ENCODE results near the gene MARK1. TPM values are rescaled to one million over a fixed set of nuclear protein-coding genes. Genes with fewer than 3 reads are reported as not detected.

MARK1 gene
- total and polyA plus RNA-seq, 10 of the 15 experiments (the other 5 are each of a cell fraction or from before 2014, with no cell fraction given), result 0.02 to 0.67 (median 0.12) TPM; not detected in 6

GRCh38 chr1:220516722-220517042 is 11.3 kb upstream of the MARK1 start:
- Histone ChIP-seq H3K4me1 (ENCODE audit: control insufficient read depth, insufficient read depth, low read length) (no peaks in the 10 kb centered on the region), H3K9ac (ENCODE audit: control insufficient read depth, insufficient read depth, low read length) (no peak overlapping the region), H3K4me3 (no peak overlapping the region), H3K79me2 (ENCODE audit: control insufficient read depth, insufficient read depth, low read length) (no peaks in the 10 kb centered on the region), H3K27me3 (replicated peaks in 1 of 2; ENCODE audit: control insufficient read depth in 2 of 2, insufficient read depth in 2 of 2, low read length in 1 of 2) (no peaks in the 10 kb centered on the region), H3K36me3 (ENCODE audit: control insufficient read depth in 2 of 2, insufficient read depth in 2 of 2, low read length in 1 of 2) (no peaks in the 10 kb centered on the region), H2AFZ (ENCODE audit: control insufficient read depth, low read depth, low read length) (no peak overlapping the region), H3K4me2 (ENCODE audit: control insufficient read depth, insufficient read depth) (no peak overlapping the region), H3K27ac (ENCODE audit: control insufficient read depth, insufficient read depth) (no peak overlapping the region), H4K20me1 (ENCODE audit: control insufficient read depth, insufficient read depth) (no peaks in the 10 kb centered on the region), H3K9me3 (replicated peaks; ENCODE audit: control insufficient read depth, insufficient read depth, low read length) (no peaks in the 10 kb centered on the region)
- ChIA-PET RAD21 (ENCODE audit: unreplicated experiment) (interaction anchor here (1.9 kb wide), 1 partner anchor 298 kb away, joined by 7 read pairs; no protein-coding TSS in a partner anchor), CTCF (no interaction called here), POLR2A (no interaction called here), SMC1A (ENCODE audit: uncharacterized antibody, unreplicated experiment) (no interaction called here)
- no peak for TF ChIP-seq SUZ12 (IDR thresholded peaks at IDR 0.05; ENCODE audit: unreplicated experiment)
- ATAC-seq (no peak), DNase-seq (ENCODE audit: low read depth, low spot score) (no peak), FAIRE-seq (no peak)
- intact Hi-C loops (cut with micrococcal nuclease; ENCODE audit: unreplicated experiment) (no loop called here), in situ Hi-C loops (cut with MboI) (no loop called here)
- 21% methylated on average over 2 of the region's 2 CpGs for WGBS (ENCODE audit: insufficient coverage, insufficient replicate concordance, low lambda C conversion rate, missing lambda C conversion rate)
- no TSS peak for BruUV-seq (replicated peaks)

- no peak for TF ChIP-seq ZSCAN29 (IDR thresholded peaks at IDR 0.05)
- TF ChIP-seq NKRF (conservative IDR thresholded peaks at IDR 0.05), result no peak
- TF ChIP-seq STAT1 (conservative IDR thresholded peaks at IDR 0.05), result no peak
- TF ChIP-seq IKZF2 (IDR thresholded peaks at IDR 0.05), result no peak
- TF ChIP-seq KDM1A (IDR thresholded peaks at IDR 0.05; ENCODE audit: borderline replicate concordance), result no peak
- TF ChIP-seq WRNIP1 (IDR thresholded peaks at IDR 0.05; ENCODE audit: borderline replicate concordance, low read depth, low read length), result no peak
- TF ChIP-seq CHD1 (IDR thresholded peaks at IDR 0.05; ENCODE audit: low read depth, low read length), result no peak
- TF ChIP-seq ZNF217 (IDR thresholded peaks at IDR 0.05), result no peak
- TF ChIP-seq SMC3 (IDR thresholded peaks at IDR 0.05; ENCODE audit: borderline replicate concordance, low read length), result no peak
- no peak for TF ChIP-seq RELA (IDR thresholded peaks at IDR 0.05; ENCODE audit: borderline replicate concordance, partially characterized antibody)
- no peak for TF ChIP-seq USF2 (IDR thresholded peaks at IDR 0.05; ENCODE audit: borderline replicate concordance, low read depth, low read length)
- no peak for TF ChIP-seq ESRRA (IDR thresholded peaks at IDR 0.05; ENCODE audit: low read length)
- no peak for TF ChIP-seq MYB (IDR thresholded peaks at IDR 0.05; ENCODE audit: borderline replicate concordance, low read depth, low read length)
- no peak for TF ChIP-seq SPI1 (IDR thresholded peaks at IDR 0.05; ENCODE audit: borderline replicate concordance, insufficient read depth, low read depth, low read length)
- no peak for TF ChIP-seq SUPT20H (IDR thresholded peaks at IDR 0.05; ENCODE audit: borderline replicate concordance, control insufficient read depth, low read depth, low read length)
- no peak overlapping the region for H3K4me3 ChIP-seq
- H4K20me1 ChIP-seq (ENCODE audit: control insufficient read depth, insufficient read depth), result no peaks in the 10 kb centered on the region
- H3K27ac ChIP-seq (ENCODE audit: control insufficient read depth, insufficient read depth), result no peak overlapping the region
- FAIRE-seq (no peak), DNase-seq (ENCODE audit: low read depth, low spot score) (no peak), ATAC-seq (no peak)
- H3K27me3 ChIP-seq (replicated peaks in 1 of 2; ENCODE audit: control insufficient read depth in 2 of 2, insufficient read depth in 2 of 2, low read length in 1 of 2), result no peaks in the 10 kb centered on the region; a peak in 1 of 4 replicates
- H3K36me3 ChIP-seq (ENCODE audit: control insufficient read depth in 2 of 2, insufficient read depth in 2 of 2, low read length in 1 of 2), result no peaks in the 10 kb centered on the region
- ChIA-PET POLR2A (no interaction called here), SMC1A (ENCODE audit: uncharacterized antibody, unreplicated experiment) (interaction anchor here (0.7 to 1.4 kb wide), 4 partner anchors 12 to 234 kb away, joined by 3 read pairs; no protein-coding TSS in a partner anchor), RAD21 (ENCODE audit: unreplicated experiment) (interaction anchor here (1.0 kb wide), 2 partner anchors 212 to 301 kb away, joined by 3 to 4 read pairs; no protein-coding TSS in a partner anchor), CTCF (interaction anchor here (0.9 to 1.6 kb wide), 4 partner anchors 8 to 157 kb away, joined by 3 to 4 read pairs (median 4); no protein-coding TSS in a partner anchor)
- WGBS (ENCODE audit: insufficient coverage, insufficient replicate concordance, low lambda C conversion rate, missing lambda C conversion rate), result 0% methylated on average over 1 of the region's 1 CpG
- intact Hi-C loops (cut with micrococcal nuclease; ENCODE audit: unreplicated experiment), result no loop called here
- no peak overlapping the region for H3K4me2 ChIP-seq (ENCODE audit: control insufficient read depth, insufficient read depth)
- H3K4me1 ChIP-seq (ENCODE audit: control insufficient read depth, insufficient read depth, low read length), result no peaks in the 10 kb centered on the region
- no TSS peak for BruUV-seq (replicated peaks)
- H3K79me2 ChIP-seq (ENCODE audit: control insufficient read depth, insufficient read depth, low read length), result no peaks in the 10 kb centered on the region
- in situ Hi-C loops (cut with MboI), result no loop called here
- no peaks in the 10 kb centered on the region for H3K9me3 ChIP-seq (replicated peaks; ENCODE audit: control insufficient read depth, insufficient read depth, low read length)
- no peak overlapping the region for H2AFZ ChIP-seq (ENCODE audit: control insufficient read depth, low read depth, low read length)
- H3K9ac ChIP-seq (ENCODE audit: control insufficient read depth, insufficient read depth, low read length), result no peak overlapping the region
These were observed 6.2 kb upstream of the MARK1 start for GRCh38 chr1:220521778-220522177.

Data from GM12878 (cell line).